DMS 273 (cell line): Measurements from ENCODE around the gene MMP3.

ENCODE experiments used
- DNase-seq: peaks from one replicate; lab custom pipeline; 2025; ENCODE audit not compliant: unreplicated experiment; lab: John Stamatoyannopoulos, UW

The MMP3 gene

DNA sequence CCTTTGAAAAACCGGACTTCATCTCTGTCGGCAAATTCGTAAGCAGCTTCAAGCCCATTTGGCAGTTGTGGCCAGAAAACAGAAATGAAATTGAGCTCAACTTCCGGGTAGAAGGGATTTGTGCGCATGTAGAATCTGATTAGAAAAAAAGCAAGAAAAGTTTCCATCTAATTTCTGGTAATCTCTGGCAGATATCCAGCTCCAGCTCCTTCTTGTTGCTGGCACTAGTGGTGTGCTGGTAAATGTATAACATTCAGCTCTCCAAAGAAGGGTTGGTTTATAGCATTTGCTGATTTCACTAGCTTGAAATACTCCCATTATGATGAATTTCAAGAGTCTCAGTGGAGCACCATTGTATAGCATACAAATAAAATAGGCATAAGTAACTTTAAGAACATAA, 50.8 kb downstream of the MMP3 start:
- no peak for DNase-seq

DNA sequence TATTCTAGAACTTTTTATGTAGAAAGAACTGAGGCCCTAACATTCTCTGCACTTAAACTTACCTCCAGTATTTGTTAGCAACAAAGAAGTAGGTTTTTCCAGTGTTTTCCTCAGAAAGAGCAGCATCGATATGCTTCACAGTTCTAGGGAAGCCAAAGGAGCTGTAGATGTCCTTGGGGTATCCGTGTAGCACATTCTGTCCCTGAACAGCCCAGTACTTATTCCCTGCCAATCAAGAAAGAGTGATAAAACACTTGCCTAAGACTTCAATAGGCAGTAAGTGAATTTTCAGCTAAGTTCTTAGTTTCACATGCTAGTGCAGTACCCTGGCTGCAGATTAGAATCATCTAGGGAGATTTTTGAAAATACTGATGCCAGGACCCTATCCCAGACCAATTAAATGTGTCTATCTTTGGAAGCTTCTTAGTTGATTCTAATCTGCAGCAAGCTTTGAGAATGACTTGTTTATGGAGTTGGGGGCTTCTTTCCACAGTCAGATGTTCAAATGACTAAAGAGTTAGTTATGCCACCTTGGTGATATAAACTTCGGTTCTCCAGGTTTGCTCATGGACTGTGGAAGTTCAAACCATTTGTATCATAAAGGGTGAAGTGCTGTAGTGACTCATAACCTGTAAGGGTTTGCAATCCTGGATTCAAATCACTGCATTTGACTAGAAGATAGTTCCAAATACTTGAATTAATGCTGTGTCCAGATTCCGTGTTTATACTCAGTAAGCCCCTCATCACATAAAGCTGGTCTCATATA, 52.0 kb downstream of the MMP3 start:
- no peak for DNase-seq

DNA sequence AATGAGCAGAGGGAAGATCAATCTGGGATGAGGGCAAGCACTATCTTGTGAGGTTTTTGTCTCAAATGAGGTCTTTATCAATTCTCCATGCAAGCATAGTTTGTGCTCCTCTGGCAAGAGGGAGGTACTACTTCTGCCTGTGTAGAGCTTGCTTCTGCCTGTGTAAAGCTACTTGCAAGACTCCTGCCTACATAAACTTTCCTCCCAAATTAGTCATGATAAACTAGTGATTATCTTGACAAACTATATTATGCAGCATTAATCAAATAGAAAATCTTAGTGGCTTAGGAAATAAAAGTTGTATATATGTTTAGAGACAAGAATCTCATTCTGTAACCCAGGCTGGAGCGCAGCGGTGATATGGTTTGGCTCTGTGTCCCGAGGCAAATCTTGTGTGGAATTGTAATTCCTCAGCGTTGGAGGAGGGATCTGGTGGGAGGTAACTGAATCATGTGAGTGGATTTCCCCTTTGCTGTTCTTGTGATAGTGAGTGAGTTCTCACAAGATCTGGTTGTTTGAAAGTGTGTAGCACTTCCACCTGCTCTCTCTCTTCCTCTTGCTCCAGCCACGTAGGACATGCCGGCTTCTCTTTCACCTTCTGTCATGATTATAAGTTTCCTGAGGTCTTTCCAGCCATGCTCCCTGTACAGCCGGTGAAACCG, 54.9 kb downstream of the MMP3 start:
- no peak for DNase-seq
